Activated T-cell treated with anti-CD3 and anti-CD28 coated beads, Interleukin-2, amount 50 U/mL, for 4 hours (primary cell): ENCODE measurements around the gene CIAPIN1. TPM values are rescaled to one million over a fixed set of nuclear protein-coding genes. Genes with fewer than 3 reads are reported as not detected.

Source experiments
- ATAC-seq, 2 donors: fragments of 200-7000 bp; cut with Tn5 transposase; one replicate each; pipeline ENCODE4 v1.10.0; 2021
- DNase-seq: peaks from one replicate; pipeline ENCODE4 v3.0.0-alpha.2; 2020
- H3K27me3 Mint-ChIP-seq: one replicate; pipeline ENCODE4 v1.8.0; 2021; ENCODE audit warnings: low read depth, mixed read lengths
- H3K36me3 Mint-ChIP-seq: one replicate; pipeline ENCODE4 v1.8.0; 2022; ENCODE audit warnings: mixed read lengths; ENCODE audit not compliant: insufficient read depth
- H3K4me1 Mint-ChIP-seq: one replicate; pipeline ENCODE4 v1.8.0; 2021; ENCODE audit warnings: low read depth, mixed read lengths
- H3K4me3 Mint-ChIP-seq: one replicate; pipeline ENCODE4 v1.8.0; 2021; ENCODE audit warnings: mild to moderate bottlenecking, moderate library complexity, mixed read lengths
- H3K9me3 Mint-ChIP-seq: one replicate; pipeline ENCODE4 v1.8.0; 2021; ENCODE audit warnings: mixed read lengths
- total RNA-seq, 3 donors: library from RNA; stranded (reverse); gene quantifications; one replicate each; pipeline ENCODE4 v1.2.1, GENCODE V29; 2021

The CIAPIN1 gene
- total RNA-seq, 3 donors from 2014 or later = 75.9 to 100 (median 92.2) TPM

DNA sequence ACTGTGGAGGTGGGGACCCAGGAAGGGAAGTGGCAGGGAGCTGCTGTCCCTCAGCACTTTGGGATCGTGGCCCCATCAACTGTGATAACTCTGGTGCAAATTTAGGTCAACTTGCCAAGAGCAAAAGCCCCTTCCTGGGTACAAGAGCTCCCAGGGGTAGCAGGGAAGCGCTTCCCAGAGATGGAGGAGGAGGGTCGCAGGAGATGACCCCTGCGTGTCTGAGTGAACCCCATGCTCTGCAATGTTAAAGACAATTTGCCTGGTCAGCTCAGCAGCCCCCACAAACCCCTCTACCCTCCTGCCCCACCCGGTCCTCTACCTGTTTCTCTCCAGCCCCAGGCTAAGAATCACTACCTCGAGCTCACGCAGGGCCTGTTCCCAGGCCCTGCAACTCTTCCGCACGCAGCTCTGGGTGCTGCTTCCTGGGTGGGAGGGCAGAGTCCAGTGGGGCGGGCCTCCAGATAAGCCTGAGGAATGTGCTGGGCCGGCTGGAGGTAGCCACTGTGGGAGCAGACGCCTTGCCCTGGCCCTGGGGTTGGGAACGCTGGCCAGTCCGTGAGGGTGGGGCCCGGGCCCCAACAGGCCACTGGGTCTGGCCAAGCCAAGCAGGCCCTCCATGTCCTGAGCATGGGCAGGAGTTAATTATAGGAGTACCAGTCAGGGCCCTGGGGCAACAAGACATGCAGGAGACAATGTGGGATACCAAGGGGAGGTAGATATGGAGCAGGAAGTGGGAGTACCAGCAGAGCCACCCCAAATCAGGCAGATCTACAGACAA, 33.0 kb upstream of the CIAPIN1 start:
- no peak for DNase-seq
- H3K4me3 Mint-ChIP-seq = no peak overlapping the region
- no peak for ATAC-seq
- no peaks in the 10 kb centered on the region for H3K27me3 Mint-ChIP-seq
- no peaks in the 10 kb centered on the region for H3K9me3 Mint-ChIP-seq
- peaks cover 16% of the 10 kb centered on the region for H3K4me1 Mint-ChIP-seq
- no peaks in the 10 kb centered on the region for H3K36me3 Mint-ChIP-seq

- peaks cover 13% of the 10 kb centered on the region for H3K4me1 Mint-ChIP-seq
- no peaks in the 10 kb centered on the region for H3K27me3 Mint-ChIP-seq
- H3K36me3 Mint-ChIP-seq = no peaks in the 10 kb centered on the region
- ATAC-seq (no peak), DNase-seq (no peak)
- H3K4me3 Mint-ChIP-seq = no peak overlapping the region
- H3K9me3 Mint-ChIP-seq = no peaks in the 10 kb centered on the region
Measured at GRCh38 chr16:57479205-57479975, 32.2 kb upstream of the CIAPIN1 start.

DNA sequence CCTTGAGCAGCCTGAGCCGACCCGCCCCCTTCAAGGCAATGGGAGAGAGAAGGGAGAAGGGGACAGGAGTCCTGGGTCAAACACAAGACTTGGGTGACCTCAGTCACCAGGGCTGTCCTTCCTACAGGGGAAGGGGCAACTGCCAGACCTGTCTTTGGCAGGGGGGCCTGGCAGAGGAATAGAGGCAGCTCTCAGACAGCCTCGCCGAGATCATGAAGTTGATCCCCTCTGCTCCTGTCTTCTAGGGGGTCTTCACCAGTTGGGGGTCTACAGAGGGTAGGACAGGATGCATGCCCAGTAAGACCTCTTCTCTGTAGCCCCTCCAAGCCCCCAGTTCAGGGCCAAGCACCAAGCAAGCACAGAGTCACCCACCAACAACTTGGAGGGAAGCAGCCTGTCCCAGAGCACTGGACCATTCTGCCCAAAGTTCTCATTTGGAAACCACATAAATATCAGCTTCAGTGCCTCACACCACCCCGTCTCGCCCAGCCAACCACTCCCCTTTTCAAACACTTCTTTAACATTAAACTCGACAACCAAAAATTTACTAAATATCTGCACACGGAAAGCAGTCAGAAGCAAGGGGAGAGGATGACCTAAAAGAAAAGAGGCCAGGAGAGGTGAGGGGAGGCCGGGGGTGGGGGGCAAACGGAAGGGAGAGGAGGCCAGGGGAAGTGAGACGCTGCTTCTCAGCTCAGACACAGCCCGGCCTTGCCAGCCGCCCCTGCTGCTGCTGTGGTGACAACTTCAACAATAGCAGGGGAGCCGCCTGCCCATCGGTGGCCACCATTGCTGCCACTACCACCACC, 31.4 kb upstream of the CIAPIN1 start:
- peaks cover 13% of the 10 kb centered on the region for H3K4me1 Mint-ChIP-seq
- no peaks in the 10 kb centered on the region for H3K27me3 Mint-ChIP-seq
- H3K9me3 Mint-ChIP-seq = no peaks in the 10 kb centered on the region
- no peak for ATAC-seq
- no peak overlapping the region for H3K4me3 Mint-ChIP-seq
- no peaks in the 10 kb centered on the region for H3K36me3 Mint-ChIP-seq
- DNase-seq = no peak

- H3K4me1 Mint-ChIP-seq = peaks cover 13% of the 10 kb centered on the region
- H3K27me3 Mint-ChIP-seq = no peaks in the 10 kb centered on the region
- H3K36me3 Mint-ChIP-seq = no peaks in the 10 kb centered on the region
- H3K9me3 Mint-ChIP-seq = no peaks in the 10 kb centered on the region
- no peak overlapping the region for H3K4me3 Mint-ChIP-seq
- DNase-seq (no peak), ATAC-seq (no peak)
Measured at GRCh38 chr16:57477531-57478202, 30.5 kb upstream of the CIAPIN1 start.

DNA sequence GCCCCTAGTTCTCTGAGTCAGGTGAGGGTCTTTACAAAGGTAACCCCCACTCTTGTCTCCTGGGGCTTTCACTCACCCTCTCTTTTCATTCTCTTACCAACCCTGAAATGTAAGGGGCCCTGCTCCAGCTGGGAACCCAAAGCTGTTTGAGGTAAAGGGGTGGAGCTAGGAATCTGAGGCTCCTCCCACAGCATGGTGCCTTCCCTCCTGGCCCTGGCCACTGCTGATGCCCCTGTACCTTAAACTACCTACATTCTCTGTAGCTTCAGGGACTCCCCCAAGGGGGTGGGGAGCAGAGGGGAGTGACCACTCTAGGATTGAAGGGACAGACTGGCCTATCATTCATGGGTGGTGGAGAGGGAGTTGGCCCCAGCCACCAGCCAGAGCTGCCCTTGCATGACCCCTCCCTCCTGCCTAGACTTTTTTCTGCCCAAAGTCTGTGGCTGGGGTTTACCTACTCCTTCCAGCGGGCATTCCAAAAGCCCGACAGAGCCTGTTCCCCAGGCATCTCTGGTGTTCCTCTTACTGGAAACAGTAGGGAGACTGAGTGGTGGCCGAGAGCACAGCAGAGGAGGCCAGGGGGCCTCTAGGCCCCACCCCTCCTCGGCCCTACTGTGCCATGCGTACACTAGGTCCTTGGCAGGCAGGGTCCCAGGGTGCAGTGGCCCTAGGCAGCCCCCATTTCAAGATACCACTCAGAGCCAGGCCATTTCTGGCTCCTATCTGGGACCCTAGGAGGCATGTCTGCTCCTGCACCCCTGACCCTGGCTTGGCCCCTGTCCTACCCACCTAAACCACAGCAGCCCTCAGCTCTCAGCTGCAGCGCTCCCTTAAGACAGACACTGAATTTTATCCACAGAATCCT, 29.6 kb upstream of the CIAPIN1 start:
- H3K27me3 Mint-ChIP-seq = no peaks in the 10 kb centered on the region
- no peak overlapping the region for H3K4me3 Mint-ChIP-seq
- peaks cover 4% of the 10 kb centered on the region for H3K36me3 Mint-ChIP-seq
- no peaks in the 10 kb centered on the region for H3K9me3 Mint-ChIP-seq
- no peak for ATAC-seq
- H3K4me1 Mint-ChIP-seq = peaks cover 13% of the 10 kb centered on the region
- DNase-seq = no peak

GRCh38 chr16:57475711-57476339, 28.6 kb upstream of the CIAPIN1 start:
- ATAC-seq (peak; percentile 98), DNase-seq (peak; percentile 66)
- H3K27me3 Mint-ChIP-seq = no peaks in the 10 kb centered on the region
- H3K4me3 Mint-ChIP-seq = no peak overlapping the region
- no peaks in the 10 kb centered on the region for H3K9me3 Mint-ChIP-seq
- H3K36me3 Mint-ChIP-seq = peaks cover 4% of the 10 kb centered on the region
- H3K4me1 Mint-ChIP-seq = peaks cover 13% of the 10 kb centered on the region

- no peak for ATAC-seq
- Mint-ChIP-seq H3K4me1 (peaks cover 13% of the 10 kb centered on the region), H3K4me3 (no peak overlapping the region), H3K27me3 (no peaks in the 10 kb centered on the region), H3K36me3 (peaks cover 6% of the 10 kb centered on the region), H3K9me3 (no peaks in the 10 kb centered on the region)
- DNase-seq = no peak
Measured at GRCh38 chr16:57474671-57475661, 27.8 kb upstream of the CIAPIN1 start.

GRCh38 chr16:57473906-57474305, 26.7 kb upstream of the CIAPIN1 start:
- ATAC-seq = no peak

GRCh38 chr16:57473176-57473840, 26.1 kb upstream of the CIAPIN1 start:
- H3K4me3 Mint-ChIP-seq = no peak overlapping the region
- H3K9me3 Mint-ChIP-seq = no peaks in the 10 kb centered on the region
- peaks cover 21% of the 10 kb centered on the region for H3K36me3 Mint-ChIP-seq
- no peak for ATAC-seq
- no peak for DNase-seq
- no peaks in the 10 kb centered on the region for H3K27me3 Mint-ChIP-seq
- H3K4me1 Mint-ChIP-seq = peaks cover 10% of the 10 kb centered on the region

More at GRCh38 chr16:57473906-57474305, 26.7 kb upstream of the CIAPIN1 start:
- no peaks in the 10 kb centered on the region for H3K9me3 Mint-ChIP-seq
- no peak for DNase-seq
- H3K36me3 Mint-ChIP-seq = peaks cover 16% of the 10 kb centered on the region
- H3K27me3 Mint-ChIP-seq = no peaks in the 10 kb centered on the region
- no peak overlapping the region for H3K4me3 Mint-ChIP-seq
- peaks cover 10% of the 10 kb centered on the region for H3K4me1 Mint-ChIP-seq

DNA sequence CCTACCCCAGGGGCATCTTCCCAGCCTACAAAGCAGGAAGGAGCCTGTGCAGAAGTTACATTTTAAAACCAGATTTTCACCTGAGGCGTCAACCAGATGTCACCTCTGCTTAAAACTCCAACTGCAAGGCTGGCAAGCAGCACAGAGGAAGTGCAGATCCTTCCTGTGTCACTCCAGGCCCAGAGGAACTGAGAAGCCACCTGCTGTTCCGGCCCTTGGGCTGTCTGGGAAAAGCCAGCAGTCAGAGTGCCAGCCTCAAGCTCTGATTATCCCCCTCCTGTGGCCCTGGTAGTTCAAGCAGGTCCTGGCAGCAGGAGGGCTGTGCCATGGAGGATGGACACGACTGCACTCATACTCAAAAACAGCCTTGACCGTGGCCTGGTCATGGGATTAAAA, 25.5 kb upstream of the CIAPIN1 start:
- H3K36me3 Mint-ChIP-seq = peaks cover 25% of the 10 kb centered on the region
- no peak overlapping the region for H3K4me3 Mint-ChIP-seq
- ATAC-seq = no peak
- DNase-seq = no peak
- H3K27me3 Mint-ChIP-seq = no peaks in the 10 kb centered on the region
- H3K4me1 Mint-ChIP-seq = peaks cover 10% of the 10 kb centered on the region
- no peaks in the 10 kb centered on the region for H3K9me3 Mint-ChIP-seq

GRCh38 chr16:57471852-57472664, 24.9 kb upstream of the CIAPIN1 start:
- no peaks in the 10 kb centered on the region for H3K9me3 Mint-ChIP-seq

More at GRCh38 chr16:57471852-57472664, 24.9 kb upstream of the CIAPIN1 start:
- peaks cover 28% of the 10 kb centered on the region for H3K36me3 Mint-ChIP-seq
- ATAC-seq (no peak), DNase-seq (no peak)
- H3K4me1 Mint-ChIP-seq = peaks cover 10% of the 10 kb centered on the region
- H3K4me3 Mint-ChIP-seq = no peak overlapping the region
- no peaks in the 10 kb centered on the region for H3K27me3 Mint-ChIP-seq
